Ovary (tissue), 9 donors: ENCODE results near the gene TRIM37. TPM values are rescaled to one million over a fixed set of nuclear protein-coding genes. Genes with fewer than 3 reads are reported as not detected.

ENCODE experiments used
- DNase-seq, 5 donors: peaks; one replicate each; pipeline ENCODE4 v3.0.0-alpha.2; 2019 to 2020
- H3K27ac ChIP-seq, 2 donors: fragments of 200-600 bp; one replicate each; pipeline versions ENCODE4 v1.5.1 to v1.8.0; 2019 to 2022
- H3K27me3 ChIP-seq: fragments of 200-600 bp; one replicate; pipeline ENCODE4 v1.8.0; 2022
- H3K36me3 ChIP-seq: fragments of 200-600 bp; sonication (generic); one replicate; pipeline ENCODE4 v1.5.1; 2019
- H3K4me1 ChIP-seq: one replicate; pipeline ENCODE4 v1.8.1; 2013; ENCODE audit warnings: mild to moderate bottlenecking, moderate library complexity; ENCODE audit not compliant: insufficient read depth
- H3K4me3 ChIP-seq: fragments of 200-600 bp; sonication (generic); one replicate; pipeline ENCODE4 v1.5.1; 2017
- H3K9me3 ChIP-seq, 2 donors: fragments of 200-600 bp in 1 of 2; sonication (generic) in 1 of 2; one replicate each; pipeline versions ENCODE4 v1.5.1 to v1.8.1; 2013 to 2019; ENCODE audit warnings: mild to moderate bottlenecking in 1 of 2, moderate library complexity in 1 of 2
- CTCF ChIP-seq, 3 donors: fragments of 450-650 bp in 2 of 3; fragments of 200-600 bp in 1 of 3; IDR thresholded peaks; one replicate each; pipeline versions ENCODE4 v1.5.1 to v1.8.0; 2016 to 2022; ENCODE audit warnings: antibody characterized with exemption in 3 of 3, mild to moderate bottlenecking in 1 of 3
- EP300 ChIP-seq: sonication (generic); formaldehyde crosslinking; IDR thresholded peaks from one replicate; pipeline ENCODE4 v1.6.1; 2017; ENCODE audit warnings: antibody characterized with exemption
- POLR2A ChIP-seq: fragments of 450-650 bp; IDR thresholded peaks from one replicate; pipeline ENCODE4 v1.6.1; 2017; ENCODE audit warnings: antibody characterized with exemption, mild to moderate bottlenecking, moderate library complexity
- WGBS, 3 donors: extraction: QIAGEN DNeasy Blood & Tissue Kit in 1 of 3; methylation state at CpG; one replicate each; pipeline versions ENCODE4 v1.1.5 to v1.1.7; 2013 to 2017; 5-methylcytosine and 5-hydroxymethylcytosine counted together
- intact Hi-C, 4 donors: fragments of 100-400 bp; cut with DNase I; formaldehyde crosslinking; loops; one replicate each; pipeline versions ENCODE4 v1.11.0 to v1.15.1; 2022 to 2023
- polyA plus RNA-seq, 2 donors: library from polyadenylated mRNA; stranded (reverse); fragments of 200-250 nt in 1 of 2; fragments of 350-450 nt in 1 of 2; fragmentation: Illumina TruSeq in 1 of 2; extraction: RNeasy Lipid Tissue Mini Kit (QIAGEN cat#74804) in 1 of 2; gene quantifications; one replicate each; pipeline ENCODE4 v1.2.3, GENCODE V29; 2013 to 2014
- total RNA-seq, 7 donors: library from RNA; depleted of rRNA in 2 of 7; stranded (reverse); fragments of >200 nt in 2 of 7; fragmentation: NEBNext Ultra II Directional in 3 of 7; extraction: Animal tissue kit (Norgen Biotek cat#: 25700) in 3 of 7; gene quantifications; one replicate each; pipeline versions ENCODE4 v1.1.0 to v1.2.4, GENCODE V29; 2016 to 2023
- donor health status: DM: no; HTN: no; CAD: no; lungs with moderate emphysema.
- donor health status: DM: no; HTN: no; CAD: no.
- donor health status: Bipolar disorder and iron deficiency.
- donor health status: DM: yes; HTN: yes; CAD: no.
- donor health status: DM: no; HTN: no; CAD: no.
- donor health status: DM: yes; HTN: yes; CAD: no.

TRIM37 gene
- total and polyA plus RNA-seq, 9 donors = 8.9 to 21.8 (median 16.8) TPM

DNA sequence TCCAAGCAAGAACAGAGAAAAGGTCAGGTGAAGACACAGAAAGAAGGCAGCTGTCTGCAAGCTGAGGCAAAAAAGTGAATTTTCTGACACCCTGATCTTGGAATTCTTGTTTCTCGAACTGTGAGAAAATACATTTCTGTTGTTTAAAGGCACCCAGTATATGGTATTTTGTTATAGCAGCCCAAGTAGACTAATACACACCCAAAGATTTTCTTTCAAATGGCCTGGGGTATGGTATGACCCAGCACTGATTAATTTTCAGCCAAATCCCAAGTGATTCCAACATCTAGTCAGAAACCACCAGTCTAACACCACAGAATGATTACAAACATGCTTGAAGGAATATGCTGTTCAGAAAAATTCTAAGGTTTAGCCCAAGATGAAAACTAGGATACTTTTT is 36.8 kb downstream of the TRIM37 start:
- Histone ChIP-seq H3K27me3 (no peaks in the 10 kb centered on the region), H3K4me3 (no peak overlapping the region), H3K27ac (no peak overlapping the region), H3K36me3 (no peaks in the 10 kb centered on the region), H3K9me3 (no peaks in the 10 kb centered on the region), H3K4me1 (no peaks in the 10 kb centered on the region)
- WGBS, 3 donors = 94 to 100% (median 94%) methylated on average over 1 of the region's 1 CpG
- no peak for DNase-seq
- intact Hi-C loops = no loop called here
- TF ChIP-seq EP300 = no peak
- TF ChIP-seq POLR2A = no peak
- no peak for TF ChIP-seq CTCF (IDR thresholded peaks at IDR 0.05)

DNA sequence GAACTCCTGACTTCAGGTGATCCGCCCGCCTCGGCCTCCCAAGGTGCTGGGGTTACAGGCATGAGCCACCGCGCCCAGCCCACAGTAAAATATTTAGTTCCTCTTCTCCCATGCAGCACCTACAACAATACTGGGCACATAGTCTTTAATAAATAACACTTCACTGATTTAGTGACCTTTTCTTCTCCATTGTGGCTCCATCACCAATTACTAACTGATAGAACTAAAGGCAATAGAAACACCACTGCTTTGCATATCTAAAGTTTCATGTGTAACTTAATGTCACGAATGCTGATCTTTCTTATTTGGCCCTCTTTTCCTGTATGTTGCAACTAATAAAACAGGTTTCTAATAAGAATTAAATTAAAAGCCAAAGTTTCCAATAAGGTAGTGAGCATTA is 38.9 kb downstream of the TRIM37 start:
- Histone ChIP-seq H3K27me3 (no peaks in the 10 kb centered on the region), H3K4me3 (no peak overlapping the region), H3K36me3 (no peaks in the 10 kb centered on the region), H3K9me3 (no peaks in the 10 kb centered on the region), H3K27ac (no peak overlapping the region), H3K4me1 (no peaks in the 10 kb centered on the region)
- TF ChIP-seq EP300 (no peak), POLR2A (no peak), CTCF (IDR thresholded peaks at IDR 0.05) (no peak)
- intact Hi-C loops = no loop called here
- no peak for DNase-seq
- 95 to 99% (median 98%) methylated on average over 6 of the region's 6 CpGs for WGBS, 3 donors

- TF ChIP-seq POLR2A (no peak), EP300 (no peak), CTCF (IDR thresholded peaks at IDR 0.05) (no peak)
- Histone ChIP-seq H3K36me3 (no peaks in the 10 kb centered on the region), H3K4me1 (no peaks in the 10 kb centered on the region), H3K4me3 (no peak overlapping the region), H3K9me3 (no peaks in the 10 kb centered on the region), H3K27ac (no peak overlapping the region), H3K27me3 (no peaks in the 10 kb centered on the region)
- WGBS, 3 donors = 87 to 93% (median 91%) methylated on average over 2 of the region's 2 CpGs
- DNase-seq = no peak
- intact Hi-C loops = no loop called here
These were observed 39.3 kb downstream of the TRIM37 start for GRCh38 chr17:59067340-59067739.

DNA sequence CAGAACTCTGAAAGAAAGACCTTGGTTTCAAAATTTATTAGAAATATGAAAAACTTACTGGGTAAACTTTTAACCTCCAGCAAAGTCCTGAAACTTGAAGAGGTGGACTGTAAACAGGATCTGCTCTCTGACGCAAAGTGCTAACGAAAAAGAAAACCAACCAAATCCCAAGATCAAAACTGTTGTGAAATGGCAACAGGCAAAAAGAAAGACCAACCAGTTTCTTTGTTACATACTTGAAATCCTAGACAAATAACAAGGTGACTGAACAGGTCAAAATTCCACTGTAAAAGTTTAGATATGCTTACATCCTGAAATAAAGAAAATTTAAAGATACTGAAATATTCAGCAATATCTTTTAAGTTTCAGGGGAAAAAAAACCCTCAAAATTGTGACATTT is 44.2 kb downstream of the TRIM37 start:
- H3K27ac ChIP-seq = no peak overlapping the region
- 97 to 98% (median 97%) methylated on average over 2 of the region's 2 CpGs for WGBS, 3 donors
- H3K9me3 ChIP-seq = no peaks in the 10 kb centered on the region
- H3K27me3 ChIP-seq = no peaks in the 10 kb centered on the region
- H3K36me3 ChIP-seq = no peaks in the 10 kb centered on the region
- no peaks in the 10 kb centered on the region for H3K4me1 ChIP-seq
- no peak overlapping the region for H3K4me3 ChIP-seq
- intact Hi-C loops = no loop called here
- no peak for DNase-seq
- no peak for TF ChIP-seq EP300
- no peak for TF ChIP-seq POLR2A
- no peak for TF ChIP-seq CTCF (IDR thresholded peaks at IDR 0.05)

- 97 to 98% (median 97%) methylated on average over 5 of the region's 5 CpGs for WGBS, 3 donors
These were observed 49.8 kb downstream of the TRIM37 start for GRCh38 chr17:59056857-59057256.

More at GRCh38 chr17:59056857-59057256, 49.8 kb downstream of the TRIM37 start:
- Histone ChIP-seq H3K27ac (no peak overlapping the region), H3K36me3 (no peaks in the 10 kb centered on the region), H3K27me3 (no peaks in the 10 kb centered on the region), H3K4me3 (no peak overlapping the region), H3K4me1 (no peaks in the 10 kb centered on the region), H3K9me3 (no peaks in the 10 kb centered on the region)
- DNase-seq = no peak
- TF ChIP-seq POLR2A (no peak), EP300 (no peak), CTCF (IDR thresholded peaks at IDR 0.05) (no peak)
- intact Hi-C loops = no loop called here
